OCI-LY1 (cell line): ENCODE results near the gene PPT2.

Source experiments
- H2AFZ ChIP-seq: fragments of 200-600 bp; sonication (generic), shearing (Covaris generic); 2 replicates; pipeline ENCODE4 v1.6.0; 2014; ENCODE audit warnings: antibody characterized with exemption, mild to moderate bottlenecking, low read length
- H3F3A ChIP-seq: fragments of 200-600 bp; sonication (generic), shearing (Covaris generic); 2 replicates; pipeline ENCODE4 v1.6.0; 2014; ENCODE audit warnings: mild to moderate bottlenecking, antibody characterized with exemption, low read length, moderate library complexity; ENCODE audit not compliant: insufficient read depth
- H3K27ac ChIP-seq: fragments of 200-600 bp; sonication (generic); 2 replicates; pipeline ENCODE4 v1.5.1; 2014; ENCODE audit warnings: low read length, mixed run types, mild to moderate bottlenecking, low read depth; ENCODE audit not compliant: poor library complexity, severe bottlenecking
- H3K27me3 ChIP-seq: fragments of 200-600 bp; sonication (generic); 2 replicates; pipeline ENCODE4 v1.6.0; 2014; ENCODE audit warnings: antibody characterized with exemption, mild to moderate bottlenecking, low read length, moderate library complexity; ENCODE audit not compliant: insufficient read depth
- H3K36me3 ChIP-seq: fragments of 200-600 bp; sonication (generic); 2 replicates; pipeline ENCODE4 v1.6.1; 2014; ENCODE audit warnings: mild to moderate bottlenecking, antibody characterized with exemption, low read length, moderate library complexity, mixed read lengths; ENCODE audit not compliant: insufficient read depth
- H3K4me1 ChIP-seq: fragments of 200-600 bp; sonication (generic); 2 replicates; pipeline ENCODE4 v1.5.1; 2014; ENCODE audit warnings: mild to moderate bottlenecking, low read length, moderate library complexity; ENCODE audit not compliant: insufficient read depth, severe bottlenecking
- H3K4me2 ChIP-seq: fragments of 200-600 bp; sonication (generic), shearing (Covaris generic); 2 replicates; pipeline ENCODE4 v1.6.1; 2014; ENCODE audit warnings: low read length
- H3K4me3 ChIP-seq: fragments of 200-600 bp; sonication (generic); 2 replicates; pipeline ENCODE4 v1.5.1; 2014; ENCODE audit warnings: low read length, low read depth, mild to moderate bottlenecking, mixed read lengths; ENCODE audit not compliant: poor library complexity, severe bottlenecking
- H3K79me2 ChIP-seq: fragments of 200-600 bp; shearing (Covaris generic); 2 replicates; pipeline ENCODE4 v1.6.1; 2016; ENCODE audit warnings: mixed run types, low read length, mixed read lengths; ENCODE audit not compliant: insufficient read depth
- H3K9ac ChIP-seq: fragments of 200-600 bp; sonication (generic), shearing (Covaris generic); 2 replicates; pipeline ENCODE4 v1.6.1; 2014; ENCODE audit warnings: mild to moderate bottlenecking, low read length, mixed read lengths
- H3K9me2 ChIP-seq: fragments of 200-600 bp; sonication (generic), shearing (Covaris generic); 2 replicates; pipeline ENCODE4 v1.6.1; 2014; ENCODE audit warnings: low read depth, mild to moderate bottlenecking, low read length, mixed read lengths
- H3K9me3 ChIP-seq: fragments of 200-600 bp; shearing (Covaris generic); 2 replicates; pipeline ENCODE4 v1.6.1; 2014; ENCODE audit warnings: low read length, mixed read lengths
- H4K20me1 ChIP-seq: fragments of 200-600 bp; sonication (generic), shearing (Covaris generic); 2 replicates; pipeline ENCODE4 v1.6.0; 2016; ENCODE audit warnings: mild to moderate bottlenecking, low read length; ENCODE audit not compliant: insufficient read depth
- EZH2 ChIP-seq: fragments of 200-600 bp; sonication (generic), shearing (Covaris generic); IDR thresholded peaks from 2 replicates; pipeline ENCODE4 v1.8.0; 2017; ENCODE audit warnings: borderline replicate concordance, mixed run types, mild to moderate bottlenecking, antibody characterized with exemption, low read length, moderate library complexity, mixed read lengths
- TF ChIP-seq, protein P1 (sequence below): fragments of 200-600 bp; sonication (generic), shearing (Covaris generic); IDR thresholded peaks from 2 replicates; pipeline ENCODE4 v1.5.1; 2017; ENCODE audit warnings: mild to moderate bottlenecking, antibody characterized with exemption, low read length, moderate library complexity, mixed read lengths

The PPT2 gene

GRCh38 chr6:32153564-32154513, at the start of gene PPT2:
Gene PPT2 (plus strand): TSS chr6:32154141. CDS start chr6:32154595, 454 bp downstream.
- Histone ChIP-seq H4K20me1 (no peaks in the 10 kb centered on the region), H3K36me3 (peaks cover 16% of the 10 kb centered on the region), H3K9me3 (no peaks in the 10 kb centered on the region), H3K4me2 (peak within 1 kb of the TSS; percentile 88), H3K27ac (peak within 1 kb of the TSS; percentile 4), H3F3A (0 out of 2 replicates have a peak, but pooled peaks cover 4% of the 10 kb centered on the region), H3K9ac (peak within 1 kb of the TSS; percentile 78), H3K27me3 (no peaks in the 10 kb centered on the region), H3K79me2 (no peaks in the 10 kb centered on the region), H3K9me2 (no peaks in the 10 kb centered on the region), H3K4me1 (peaks cover 25% of the 10 kb centered on the region), H2AFZ (no peak within 1 kb of the TSS), H3K4me3 (peak within 1 kb of the TSS; percentile 80)
- no peak for TF ChIP-seq EZH2
- TF ChIP-seq, protein P1, sequence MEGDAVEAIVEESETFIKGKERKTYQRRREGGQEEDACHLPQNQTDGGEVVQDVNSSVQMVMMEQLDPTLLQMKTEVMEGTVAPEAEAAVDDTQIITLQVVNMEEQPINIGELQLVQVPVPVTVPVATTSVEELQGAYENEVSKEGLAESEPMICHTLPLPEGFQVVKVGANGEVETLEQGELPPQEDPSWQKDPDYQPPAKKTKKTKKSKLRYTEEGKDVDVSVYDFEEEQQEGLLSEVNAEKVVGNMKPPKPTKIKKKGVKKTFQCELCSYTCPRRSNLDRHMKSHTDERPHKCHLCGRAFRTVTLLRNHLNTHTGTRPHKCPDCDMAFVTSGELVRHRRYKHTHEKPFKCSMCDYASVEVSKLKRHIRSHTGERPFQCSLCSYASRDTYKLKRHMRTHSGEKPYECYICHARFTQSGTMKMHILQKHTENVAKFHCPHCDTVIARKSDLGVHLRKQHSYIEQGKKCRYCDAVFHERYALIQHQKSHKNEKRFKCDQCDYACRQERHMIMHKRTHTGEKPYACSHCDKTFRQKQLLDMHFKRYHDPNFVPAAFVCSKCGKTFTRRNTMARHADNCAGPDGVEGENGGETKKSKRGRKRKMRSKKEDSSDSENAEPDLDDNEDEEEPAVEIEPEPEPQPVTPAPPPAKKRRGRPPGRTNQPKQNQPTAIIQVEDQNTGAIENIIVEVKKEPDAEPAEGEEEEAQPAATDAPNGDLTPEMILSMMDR: peak; percentile 12; the same call in 1 of the 2 replicates

- H2AFZ ChIP-seq: no peak overlapping the region
- TF ChIP-seq EZH2: no peak
- TF ChIP-seq, protein P1: no peak
- no peak overlapping the region for H3K9ac ChIP-seq
- H3K27ac ChIP-seq: no peak overlapping the region
- H3K36me3 ChIP-seq: no peaks in the 10 kb centered on the region
- no peaks in the 10 kb centered on the region for H3K4me1 ChIP-seq
- H3F3A ChIP-seq: no peaks in the 10 kb centered on the region
- H3K4me2 ChIP-seq: no peak overlapping the region
- no peaks in the 10 kb centered on the region for H3K9me3 ChIP-seq
- H3K4me3 ChIP-seq: no peak overlapping the region
- no peaks in the 10 kb centered on the region for H3K79me2 ChIP-seq
- no peaks in the 10 kb centered on the region for H3K9me2 ChIP-seq
- H4K20me1 ChIP-seq: no peaks in the 10 kb centered on the region
- 0 out of 2 replicates have a peak, but pooled peaks cover 3% of the 10 kb centered on the region for H3K27me3 ChIP-seq
Measured at GRCh38 chr6:32105433-32105832, 48.5 kb upstream of the PPT2 start.

DNA sequence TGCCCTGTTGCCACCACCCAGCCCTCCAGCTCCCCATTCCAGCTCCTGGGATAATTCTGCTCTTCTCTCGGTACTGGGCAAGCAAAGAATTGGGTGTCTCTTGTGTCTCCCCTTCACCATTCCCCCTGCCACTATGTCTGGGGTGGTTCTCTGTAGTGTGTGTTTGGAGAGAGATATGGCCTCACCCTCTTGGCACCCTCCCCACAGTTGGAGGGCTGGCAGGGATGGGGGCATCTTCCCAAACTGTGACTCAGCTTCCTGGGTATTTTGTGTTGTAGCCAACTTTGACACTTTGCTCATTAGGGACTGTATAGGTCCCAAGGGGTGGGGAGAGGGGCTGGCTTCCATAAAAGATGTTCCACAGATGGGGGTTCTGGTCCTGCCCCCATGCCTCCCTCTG, 46.5 kb upstream of the PPT2 start:
- Histone ChIP-seq H3K4me1 (no peaks in the 10 kb centered on the region), H3K79me2 (no peaks in the 10 kb centered on the region), H2AFZ (no peak overlapping the region), H3F3A (no peaks in the 10 kb centered on the region), H3K27me3 (0 out of 2 replicates have a peak, but pooled peaks cover 3% of the 10 kb centered on the region), H3K9me3 (no peaks in the 10 kb centered on the region), H3K27ac (no peak overlapping the region), H3K4me2 (no peak overlapping the region), H4K20me1 (no peaks in the 10 kb centered on the region), H3K4me3 (no peak overlapping the region), H3K9me2 (no peaks in the 10 kb centered on the region), H3K36me3 (no peaks in the 10 kb centered on the region), H3K9ac (no peak overlapping the region)
- TF ChIP-seq EZH2: no peak
- TF ChIP-seq, protein P1: no peak
